DOHH2 (cell line): Measurements from ENCODE around the gene TNNC1.

Source experiments
- H3F3A ChIP-seq: fragments of 200-600 bp; sonication (generic), shearing (Covaris generic); 2 replicates; pipeline ENCODE4 v1.6.0; 2016; ENCODE audit warnings: antibody characterized with exemption, mild to moderate bottlenecking; ENCODE audit not compliant: control insufficient read depth, insufficient read depth
- H3K27ac ChIP-seq: fragments of 200-600 bp; sonication (generic); 2 replicates; pipeline ENCODE4 v1.5.1; 2014; ENCODE audit warnings: low read depth, mild to moderate bottlenecking, low read length, moderate library complexity
- H3K27me3 ChIP-seq: fragments of 200-600 bp; sonication (generic); 2 replicates; pipeline ENCODE4 v1.6.1; 2014; ENCODE audit warnings: mild to moderate bottlenecking, low read length, mixed read lengths; ENCODE audit not compliant: control insufficient read depth
- H3K36me3 ChIP-seq: fragments of 200-600 bp; sonication (generic); 2 replicates; pipeline ENCODE4 v1.6.1; 2014; ENCODE audit warnings: mild to moderate bottlenecking, low read length, moderate library complexity, mixed read lengths; ENCODE audit not compliant: control insufficient read depth
- H3K4me1 ChIP-seq: fragments of 200-600 bp; sonication (generic); 2 replicates; pipeline ENCODE4 v1.6.1; 2014; ENCODE audit warnings: mild to moderate bottlenecking, low read length, mixed read lengths; ENCODE audit not compliant: control insufficient read depth
- H3K4me2 ChIP-seq: fragments of 200-600 bp; sonication (generic); 2 replicates; pipeline ENCODE4 v1.6.0; 2014; ENCODE audit warnings: mild to moderate bottlenecking, low read length, moderate library complexity
- H3K4me3 ChIP-seq: fragments of 200-600 bp; sonication (generic); 2 replicates; pipeline ENCODE4 v1.5.1; 2014; ENCODE audit warnings: mild to moderate bottlenecking, low read length, mixed read lengths
- H3K79me2 ChIP-seq: fragments of 200-600 bp; sonication (generic); 2 replicates; pipeline ENCODE4 v1.6.1; 2014; ENCODE audit warnings: mild to moderate bottlenecking, low read length, mixed read lengths; ENCODE audit not compliant: control insufficient read depth
- H3K9me2 ChIP-seq: fragments of 200-600 bp; sonication (generic); replicated peaks from 2 replicates; pipeline ENCODE4 v1.6.1; 2014; ENCODE audit warnings: mild to moderate bottlenecking, low read length, mixed read lengths; ENCODE audit not compliant: control insufficient read depth
- H3K9me3 ChIP-seq: fragments of 200-600 bp; sonication (generic); 2 replicates; pipeline ENCODE4 v1.6.1; 2014; ENCODE audit warnings: antibody characterized with exemption, low read length, mixed read lengths; ENCODE audit not compliant: control insufficient read depth, insufficient read depth
- H4K20me1 ChIP-seq: fragments of 200-600 bp; sonication (generic); 2 replicates; pipeline ENCODE4 v1.6.0; 2014; ENCODE audit warnings: low read depth, mild to moderate bottlenecking, antibody characterized with exemption, low read length, moderate library complexity; ENCODE audit not compliant: control insufficient read depth, insufficient read depth
- CTCF ChIP-seq: fragments of 200-600 bp; sonication (generic); IDR thresholded peaks from one replicate; pipeline ENCODE4 v1.5.1; 2014; ENCODE audit warnings: antibody characterized with exemption, mild to moderate bottlenecking, low read depth, low read length; ENCODE audit not compliant: poor library complexity, severe bottlenecking
- EZH2phosphoT487 ChIP-seq: fragments of 200-600 bp; sonication (generic); IDR thresholded peaks from 2 replicates; pipeline ENCODE4 v1.6.1; 2017; ENCODE audit warnings: borderline replicate concordance, mild to moderate bottlenecking, antibody characterized with exemption, low read length, moderate library complexity, mixed read lengths

Gene TNNC1

DNA sequence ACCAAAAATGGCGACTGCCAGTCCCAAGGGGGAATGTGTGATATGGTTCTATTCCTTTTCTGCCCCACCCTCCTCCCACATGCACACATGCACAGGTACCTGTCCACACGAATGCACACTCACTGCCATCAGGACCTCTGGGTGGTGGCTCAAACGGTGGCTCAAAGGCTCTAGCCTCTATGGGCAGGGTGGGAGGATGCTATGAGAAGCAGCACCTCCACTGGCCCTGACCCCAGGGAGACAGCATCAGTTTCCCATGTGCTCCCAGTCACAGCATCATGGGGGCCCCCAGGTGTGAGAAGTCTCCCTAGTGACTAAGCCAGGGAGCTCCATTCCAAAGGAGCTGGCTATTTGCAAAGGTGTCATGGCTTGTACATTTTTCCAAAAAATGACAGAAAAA is 24.8 kb downstream of the TNNC1 start:
- Histone ChIP-seq H3K9me2 (no peaks in the 10 kb centered on the region), H3K4me1 (no peaks in the 10 kb centered on the region), H4K20me1 (no peaks in the 10 kb centered on the region), H3K4me3 (no peak overlapping the region), H3K4me2 (no peak overlapping the region), H3K27ac (no peak overlapping the region), H3K27me3 (peaks cover 20% of the 10 kb centered on the region), H3F3A (no peaks in the 10 kb centered on the region), H3K79me2 (no peaks in the 10 kb centered on the region), H3K36me3 (no peaks in the 10 kb centered on the region), H3K9me3 (no peaks in the 10 kb centered on the region)
- no peak for TF ChIP-seq CTCF
- TF ChIP-seq EZH2phosphoT487, result no peak

DNA sequence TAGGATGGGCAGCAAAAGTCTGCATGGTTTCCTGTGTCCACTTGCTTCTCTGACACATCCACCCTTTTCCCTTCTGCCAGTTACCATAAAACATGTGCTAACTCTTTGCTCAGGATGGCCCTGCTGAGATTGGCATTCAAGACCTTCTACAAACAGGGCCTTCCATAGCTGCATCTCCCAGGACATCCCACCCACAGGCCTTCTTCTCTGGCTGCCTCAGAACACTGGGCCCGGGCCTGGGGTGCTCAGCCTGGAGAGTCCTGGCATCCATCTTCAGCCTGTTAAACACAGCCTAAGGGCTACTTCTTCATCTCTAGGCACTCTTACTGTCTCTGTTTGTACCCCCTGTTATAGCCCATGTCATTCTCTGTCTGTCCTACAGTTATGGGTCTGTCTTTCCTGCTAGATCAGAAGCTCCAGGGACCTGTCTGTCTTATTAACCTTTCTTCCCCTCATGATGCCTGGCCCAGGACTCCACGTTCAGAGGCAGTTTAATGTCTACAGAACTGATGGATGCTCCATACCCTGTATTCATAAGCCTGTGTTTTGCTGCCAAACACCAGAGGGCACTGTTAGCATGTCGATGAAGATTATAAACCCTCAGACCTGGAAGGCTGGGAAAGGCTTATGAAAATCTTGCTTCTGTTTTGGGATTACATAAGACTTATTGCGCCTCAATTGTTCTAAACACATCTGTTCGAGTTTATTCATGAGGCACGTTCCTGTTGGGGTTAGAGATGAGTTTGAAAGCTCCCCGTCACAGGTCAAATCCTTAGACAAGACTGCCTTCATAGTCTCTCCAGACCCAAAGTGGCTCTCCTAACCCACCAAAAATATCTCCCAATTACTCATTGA is 25.5 kb downstream of the TNNC1 start:
- H3K36me3 ChIP-seq, result no peaks in the 10 kb centered on the region
- H4K20me1 ChIP-seq, result no peaks in the 10 kb centered on the region
- no peak overlapping the region for H3K4me2 ChIP-seq
- no peaks in the 10 kb centered on the region for H3K79me2 ChIP-seq
- H3K4me1 ChIP-seq, result no peaks in the 10 kb centered on the region
- no peaks in the 10 kb centered on the region for H3K9me2 ChIP-seq
- no peaks in the 10 kb centered on the region for H3F3A ChIP-seq
- peaks cover 16% of the 10 kb centered on the region for H3K27me3 ChIP-seq
- no peak overlapping the region for H3K27ac ChIP-seq
- TF ChIP-seq EZH2phosphoT487 (no peak), CTCF (peak; percentile 86)
- H3K9me3 ChIP-seq, result no peaks in the 10 kb centered on the region
- no peak overlapping the region for H3K4me3 ChIP-seq

- no peak overlapping the region for H3K4me2 ChIP-seq
- no peaks in the 10 kb centered on the region for H3F3A ChIP-seq
- H3K36me3 ChIP-seq, result no peaks in the 10 kb centered on the region
- H3K27ac ChIP-seq, result no peak overlapping the region
- H3K4me1 ChIP-seq, result no peaks in the 10 kb centered on the region
- H3K4me3 ChIP-seq, result no peak overlapping the region
- H3K79me2 ChIP-seq, result no peaks in the 10 kb centered on the region
- H3K27me3 ChIP-seq, result peaks cover 11% of the 10 kb centered on the region
- H3K9me3 ChIP-seq, result no peaks in the 10 kb centered on the region
- TF ChIP-seq CTCF, result no peak
- TF ChIP-seq EZH2phosphoT487, result no peak
- H4K20me1 ChIP-seq, result no peaks in the 10 kb centered on the region
- no peaks in the 10 kb centered on the region for H3K9me2 ChIP-seq
These were observed 30.7 kb downstream of the TNNC1 start for GRCh38 chr3:52423173-52423572.
